ENCODE results near the gene DAZL.

DNA sequence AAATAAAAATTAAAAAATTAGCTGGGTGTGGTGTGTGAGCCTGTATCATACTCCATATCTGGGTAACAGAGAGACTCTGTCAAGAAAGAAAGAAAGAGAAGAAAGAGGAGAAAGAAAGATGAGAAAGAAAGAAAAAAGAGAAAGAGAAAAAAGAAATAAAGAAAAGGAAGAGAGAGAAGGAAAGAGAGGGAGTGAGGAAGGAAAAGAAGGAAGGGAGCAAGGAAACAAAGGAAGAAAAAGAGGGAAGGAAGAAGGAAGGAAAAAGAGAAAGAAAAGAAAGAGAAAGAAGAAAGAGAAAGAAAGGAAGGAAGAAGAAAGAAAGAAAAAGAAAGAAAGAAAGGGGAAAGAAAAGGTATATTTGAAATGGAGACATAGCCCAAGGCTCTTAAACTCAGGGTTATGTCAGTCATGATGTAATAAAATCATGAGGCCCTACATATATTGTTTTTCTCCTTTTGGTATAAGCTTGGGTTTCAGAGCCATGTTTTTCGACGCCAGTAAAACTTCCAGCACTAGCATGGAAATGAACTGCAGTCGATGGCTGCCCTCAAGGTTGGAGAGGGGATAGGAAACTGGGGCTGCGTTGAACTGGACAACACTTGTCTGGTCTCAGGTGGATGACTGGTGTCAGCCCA is 53.8 kb downstream of the DAZL start:
- TF ChIP-seq CBX3 (IDR thresholded peaks at IDR 0.05; ENCODE audit: low read depth), result no peak
- no peak for TF ChIP-seq CTCF (IDR thresholded peaks at IDR 0.05 in 2 of 3, conservative IDR thresholded peaks at IDR 0.05 in 1 of 3; ENCODE audit: borderline replicate concordance in 1 of 3, insufficient read depth in 1 of 3, low read depth in 2 of 3, low read length in 2 of 3)
- no peak for TF ChIP-seq POLR2A (IDR thresholded peaks at IDR 0.05; ENCODE audit: borderline replicate concordance, extremely low read depth, insufficient read depth, insufficient read length)
- TF ChIP-seq SIN3A (IDR thresholded peaks at IDR 0.05; ENCODE audit: low read depth), result no peak
- no peak for TF ChIP-seq YY1 (IDR thresholded peaks at IDR 0.05; ENCODE audit: extremely low read depth, insufficient replicate concordance, low read depth, low read length)
- TF ChIP-seq EZH2 (IDR thresholded peaks at IDR 0.05), result no peak
- TF ChIP-seq EZH2phosphoT487 (IDR thresholded peaks at IDR 0.05; ENCODE audit: borderline replicate concordance), result no peak
- no peak for TF ChIP-seq REST (IDR thresholded peaks at IDR 0.05; ENCODE audit: low read depth)
- TF ChIP-seq POLR2AphosphoS5 (IDR thresholded peaks at IDR 0.05; ENCODE audit: low read depth, low read length), result no peak
- no peak for TF ChIP-seq ZNF274 (IDR thresholded peaks at IDR 0.05; ENCODE audit: low read depth, low read length)
- TF ChIP-seq, protein P1, sequence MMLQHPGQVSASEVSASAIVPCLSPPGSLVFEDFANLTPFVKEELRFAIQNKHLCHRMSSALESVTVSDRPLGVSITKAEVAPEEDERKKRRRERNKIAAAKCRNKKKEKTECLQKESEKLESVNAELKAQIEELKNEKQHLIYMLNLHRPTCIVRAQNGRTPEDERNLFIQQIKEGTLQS (IDR thresholded peaks at IDR 0.05), result no peak
- TF ChIP-seq JUND (IDR thresholded peaks at IDR 0.05), result no peak
- no peak for TF ChIP-seq ZBTB33 (IDR thresholded peaks at IDR 0.05; ENCODE audit: extremely low read depth, insufficient replicate concordance, low read length)
